GM23338 (cell line): Measurements from ENCODE around the gene ZMYM4. TPM values are rescaled to one million over a fixed set of nuclear protein-coding genes. Genes with fewer than 3 reads are reported as not detected.

Source experiments
- ATAC-seq: fragments of 200-7000 bp; cut with Tn5 transposase; 3 replicates; pipeline ENCODE4 v1.9.1; 2020
- DNase-seq: peaks from one replicate; pipeline ENCODE4 v3.0.0-alpha.2; 2015; ENCODE audit warnings: low spot score
- H2AFZ ChIP-seq: fragments of 200-600 bp; sonication (generic); 2 replicates; pipeline ENCODE4 v1.8.0; 2016; ENCODE audit warnings: antibody characterized with exemption, mild to moderate bottlenecking, moderate library complexity
- H3F3A ChIP-seq: fragments of 200-600 bp; sonication (generic); replicated peaks from 2 replicates; pipeline ENCODE4 v1.8.0; 2017; ENCODE audit warnings: antibody characterized with exemption, mixed run types, low read depth
- H3K27ac ChIP-seq: fragments of 200-600 bp; sonication (generic); 2 replicates; pipeline ENCODE4 v1.6.1; 2016; ENCODE audit warnings: low read depth
- H3K27me3 ChIP-seq: fragments of 200-600 bp; sonication (generic); 2 replicates; pipeline ENCODE4 v1.8.0; 2016; ENCODE audit warnings: mild to moderate bottlenecking, mixed run types, moderate library complexity; ENCODE audit not compliant: insufficient read depth
- H3K36me3 ChIP-seq: fragments of 200-600 bp; sonication (generic); 2 replicates; pipeline ENCODE4 v1.8.0; 2016; ENCODE audit warnings: mild to moderate bottlenecking; ENCODE audit not compliant: insufficient read depth
- H3K4me1 ChIP-seq: fragments of 200-600 bp; sonication (generic); 2 replicates; pipeline ENCODE4 v1.8.0; 2016; ENCODE audit warnings: mild to moderate bottlenecking, moderate library complexity; ENCODE audit not compliant: insufficient read depth
- H3K4me2 ChIP-seq: fragments of 200-600 bp; sonication (generic); 2 replicates; pipeline ENCODE4 v1.7.1; 2017; ENCODE audit warnings: mixed run types
- H3K4me3 ChIP-seq: fragments of 200-600 bp; sonication (generic); 2 replicates; pipeline ENCODE4 v1.6.1; 2016; ENCODE audit warnings: mixed run types
- H3K79me2 ChIP-seq: fragments of 200-600 bp; sonication (generic); replicated peaks from 2 replicates; pipeline ENCODE4 v1.8.0; 2017; ENCODE audit warnings: mild to moderate bottlenecking; ENCODE audit not compliant: insufficient read depth
- H3K9me2 ChIP-seq: fragments of 200-600 bp; sonication (generic); 2 replicates; pipeline ENCODE4 v1.8.0; 2017; ENCODE audit not compliant: insufficient read depth
- H4K20me1 ChIP-seq: fragments of 200-600 bp; sonication (generic); replicated peaks from 2 replicates; pipeline ENCODE4 v1.8.0; 2017; ENCODE audit warnings: mild to moderate bottlenecking; ENCODE audit not compliant: insufficient read depth
- H3K27ac Mint-ChIP-seq: 2 replicates; pipeline ENCODE4 v1.8.0; 2020; ENCODE audit warnings: inconsistent platforms, mild to moderate bottlenecking, moderate library complexity, mixed read lengths
- H3K27me3 Mint-ChIP-seq: 3 replicates; pipeline ENCODE4 v1.8.0; 2022; ENCODE audit warnings: low read depth, mild to moderate bottlenecking, moderate library complexity, mixed read lengths, inconsistent platforms; ENCODE audit not compliant: insufficient read depth, poor library complexity
- H3K36me3 Mint-ChIP-seq: 3 replicates; pipeline ENCODE4 v1.8.0; 2021; ENCODE audit warnings: low read depth, mild to moderate bottlenecking, inconsistent platforms, moderate library complexity, mixed read lengths
- H3K4me1 Mint-ChIP-seq: 3 replicates; pipeline ENCODE4 v1.8.0; 2020; ENCODE audit warnings: mild to moderate bottlenecking, inconsistent platforms, mixed read lengths
- H3K4me3 Mint-ChIP-seq: 3 replicates; pipeline ENCODE4 v1.8.0; 2021; ENCODE audit warnings: moderate library complexity, mild to moderate bottlenecking, inconsistent platforms, mixed read lengths
- H3K9me3 Mint-ChIP-seq: 3 replicates; pipeline ENCODE4 v1.8.0; 2020; ENCODE audit warnings: moderate library complexity, mild to moderate bottlenecking, inconsistent platforms, mixed read lengths
- CREB1 ChIP-seq: fragments of 250-450 bp; sonication (Bioruptor Pico); IDR thresholded peaks from 2 replicates; pipeline ENCODE4 v1.5.0; 2020; ENCODE audit warnings: low read depth, mild to moderate bottlenecking, moderate library complexity
- EZH2phosphoT487 ChIP-seq: fragments of 200-600 bp; sonication (generic); IDR thresholded peaks from one replicate; pipeline ENCODE4 v1.8.1; 2018; ENCODE audit warnings: antibody characterized with exemption; ENCODE audit not compliant: unreplicated experiment
- POLR2AphosphoS5 ChIP-seq: IDR thresholded peaks from 2 replicates; pipeline ENCODE4 v1.6.1; 2016; ENCODE audit warnings: antibody characterized with exemption, low read depth
- STAT1 ChIP-seq: IDR thresholded peaks from one replicate; pipeline ENCODE4 v1.6.1; 2016; ENCODE audit warnings: antibody characterized with exemption; ENCODE audit not compliant: unreplicated experiment
- ZNF331 ChIP-seq: fragments of 250-450 bp; sonication (Bioruptor Pico); IDR thresholded peaks from 2 replicates; pipeline ENCODE4 v1.5.0; 2020; ENCODE audit warnings: low read depth, mild to moderate bottlenecking, moderate library complexity
- polyA plus RNA-seq: library from polyadenylated mRNA; unstranded; fragments of >200 nt; fragmentation: Nextera tagmentation; extraction: Ambion mirVana; gene quantifications from 2 replicates; pipeline ENCODE4 v1.2.1, GENCODE V29; 2016
- total RNA-seq: library from RNA; depleted of rRNA; stranded (reverse); fragments of >200 nt; shearing (Covaris generic); gene quantifications from 2 replicates; pipeline ENCODE4 v1.2.3, GENCODE V29; 2014
- TF ChIP-seq, protein P1 (sequence below): IDR thresholded peaks from 2 replicates; pipeline ENCODE4 v1.6.1; 2016; ENCODE audit warnings: antibody characterized with exemption
- TF ChIP-seq, protein P2 (sequence below), 2 experiments: fragments of 200-600 bp in 1 of 2; sonication (generic) in 1 of 2; conservative IDR thresholded peaks; 2 replicates each; pipeline versions ENCODE4 v1.5.1 to v1.6.1; 2016 to 2017; ENCODE audit warnings: antibody characterized with exemption in 2 of 2, low read depth in 2 of 2, mild to moderate bottlenecking in 2 of 2, moderate library complexity in 1 of 2
- TF ChIP-seq, protein P3 (sequence below): IDR thresholded peaks from one replicate; pipeline ENCODE4 v1.6.1; 2018; ENCODE audit warnings: antibody characterized with exemption; ENCODE audit not compliant: unreplicated experiment

Gene ZMYM4
- total and polyA plus RNA-seq, 2 experiments from 2014 or later: 65.4 to 68.5 TPM

DNA sequence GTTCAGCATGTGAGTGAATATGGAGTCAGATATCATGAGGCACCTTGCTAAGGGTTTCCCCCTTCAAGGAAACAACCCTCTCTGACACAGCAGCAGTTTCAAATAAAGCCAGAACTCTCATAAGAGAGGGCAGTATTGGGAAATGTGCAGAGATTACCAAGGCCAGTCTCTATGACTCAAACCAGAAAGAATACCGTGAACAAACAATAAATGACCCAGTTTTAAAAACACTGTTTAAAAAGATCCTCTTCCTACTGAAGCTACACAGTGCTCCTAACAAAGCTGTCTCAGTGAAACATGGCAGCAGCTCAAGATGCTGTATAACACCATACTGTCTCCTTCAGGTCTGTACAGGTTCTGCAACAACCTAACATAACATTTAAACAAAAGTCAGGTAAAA, 186.1 kb downstream of the ZMYM4 start:
- Histone ChIP-seq H3K27ac (no peak overlapping the region), H3K4me1 (no peaks in the 10 kb centered on the region), H3K27me3 (no peaks in the 10 kb centered on the region), H3K9me2 (no peaks in the 10 kb centered on the region), H2AFZ (no peak overlapping the region), H3K4me3 (no peak overlapping the region), H3K79me2 (no peaks in the 10 kb centered on the region), H4K20me1 (peaks cover 4% of the 10 kb centered on the region), H3K4me2 (no peak overlapping the region), H3K36me3 (peaks cover 21% of the 10 kb centered on the region), H3F3A (no peaks in the 10 kb centered on the region)
- peaks cover 47% of the 10 kb centered on the region for H3K36me3 Mint-ChIP-seq
- no peak overlapping the region for H3K4me3 Mint-ChIP-seq
- DNase-seq (no peak), ATAC-seq (no peak)
- peaks cover 3% of the 10 kb centered on the region for H3K27me3 Mint-ChIP-seq
- H3K27ac Mint-ChIP-seq: no peak overlapping the region
- H3K9me3 Mint-ChIP-seq: no peaks in the 10 kb centered on the region
- TF ChIP-seq, protein P1, sequence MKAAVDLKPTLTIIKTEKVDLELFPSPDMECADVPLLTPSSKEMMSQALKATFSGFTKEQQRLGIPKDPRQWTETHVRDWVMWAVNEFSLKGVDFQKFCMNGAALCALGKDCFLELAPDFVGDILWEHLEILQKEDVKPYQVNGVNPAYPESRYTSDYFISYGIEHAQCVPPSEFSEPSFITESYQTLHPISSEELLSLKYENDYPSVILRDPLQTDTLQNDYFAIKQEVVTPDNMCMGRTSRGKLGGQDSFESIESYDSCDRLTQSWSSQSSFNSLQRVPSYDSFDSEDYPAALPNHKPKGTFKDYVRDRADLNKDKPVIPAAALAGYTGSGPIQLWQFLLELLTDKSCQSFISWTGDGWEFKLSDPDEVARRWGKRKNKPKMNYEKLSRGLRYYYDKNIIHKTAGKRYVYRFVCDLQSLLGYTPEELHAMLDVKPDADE: no peak
- TF ChIP-seq, protein P2, sequence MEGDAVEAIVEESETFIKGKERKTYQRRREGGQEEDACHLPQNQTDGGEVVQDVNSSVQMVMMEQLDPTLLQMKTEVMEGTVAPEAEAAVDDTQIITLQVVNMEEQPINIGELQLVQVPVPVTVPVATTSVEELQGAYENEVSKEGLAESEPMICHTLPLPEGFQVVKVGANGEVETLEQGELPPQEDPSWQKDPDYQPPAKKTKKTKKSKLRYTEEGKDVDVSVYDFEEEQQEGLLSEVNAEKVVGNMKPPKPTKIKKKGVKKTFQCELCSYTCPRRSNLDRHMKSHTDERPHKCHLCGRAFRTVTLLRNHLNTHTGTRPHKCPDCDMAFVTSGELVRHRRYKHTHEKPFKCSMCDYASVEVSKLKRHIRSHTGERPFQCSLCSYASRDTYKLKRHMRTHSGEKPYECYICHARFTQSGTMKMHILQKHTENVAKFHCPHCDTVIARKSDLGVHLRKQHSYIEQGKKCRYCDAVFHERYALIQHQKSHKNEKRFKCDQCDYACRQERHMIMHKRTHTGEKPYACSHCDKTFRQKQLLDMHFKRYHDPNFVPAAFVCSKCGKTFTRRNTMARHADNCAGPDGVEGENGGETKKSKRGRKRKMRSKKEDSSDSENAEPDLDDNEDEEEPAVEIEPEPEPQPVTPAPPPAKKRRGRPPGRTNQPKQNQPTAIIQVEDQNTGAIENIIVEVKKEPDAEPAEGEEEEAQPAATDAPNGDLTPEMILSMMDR (conservative IDR thresholded peaks at IDR 0.05; ENCODE audit: low read depth in 2 of 2): peak in 1 of 2 experiments; percentile 4; a peak in 1 of 4 replicates
- no peaks in the 10 kb centered on the region for H3K4me1 Mint-ChIP-seq

DNA sequence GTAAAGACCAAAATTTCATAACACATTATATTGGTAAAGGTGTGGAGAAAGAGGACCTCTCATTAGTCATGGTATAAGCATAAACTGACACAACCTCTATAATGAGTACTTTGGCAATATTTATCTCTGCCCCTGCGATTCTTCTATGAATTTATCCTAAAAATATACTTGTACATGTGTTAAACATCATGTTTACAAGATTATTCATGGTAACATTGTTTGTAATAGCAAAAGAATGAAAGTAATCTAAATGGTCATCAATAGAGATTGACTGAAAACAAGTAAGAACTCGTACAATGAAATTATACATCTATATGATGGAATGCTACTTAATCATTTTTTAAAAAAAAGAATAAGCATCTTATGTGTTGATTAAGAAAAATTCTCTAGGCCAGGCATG, 192.3 kb downstream of the ZMYM4 start:
- Mint-ChIP-seq H3K36me3 (peaks cover 52% of the 10 kb centered on the region), H3K9me3 (peaks cover 24% of the 10 kb centered on the region), H3K27me3 (peaks cover 1% of the 10 kb centered on the region), H3K4me3 (no peak overlapping the region), H3K4me1 (no peaks in the 10 kb centered on the region), H3K27ac (no peak overlapping the region)
- Histone ChIP-seq H3K27me3 (no peaks in the 10 kb centered on the region), H3K9me2 (no peaks in the 10 kb centered on the region; the same call in 1 of the 2 replicates), H3K4me2 (no peak overlapping the region), H3K27ac (no peak overlapping the region), H4K20me1 (no peaks in the 10 kb centered on the region; the same call in none of the 2 replicates), H3K4me3 (no peak overlapping the region), H3K79me2 (no peaks in the 10 kb centered on the region), H3K4me1 (no peaks in the 10 kb centered on the region), H3F3A (no peaks in the 10 kb centered on the region), H3K36me3 (peaks cover 19% of the 10 kb centered on the region), H2AFZ (no peak overlapping the region)
- DNase-seq (no peak), ATAC-seq (no peak)
- no peak for TF ChIP-seq CREB1 (CRISPR knock-in tag)
- no peak for TF ChIP-seq EZH2phosphoT487
- no peak for TF ChIP-seq POLR2AphosphoS5
- no peak for TF ChIP-seq ZNF331 (CRISPR knock-in tag)
- TF ChIP-seq, protein P3, sequence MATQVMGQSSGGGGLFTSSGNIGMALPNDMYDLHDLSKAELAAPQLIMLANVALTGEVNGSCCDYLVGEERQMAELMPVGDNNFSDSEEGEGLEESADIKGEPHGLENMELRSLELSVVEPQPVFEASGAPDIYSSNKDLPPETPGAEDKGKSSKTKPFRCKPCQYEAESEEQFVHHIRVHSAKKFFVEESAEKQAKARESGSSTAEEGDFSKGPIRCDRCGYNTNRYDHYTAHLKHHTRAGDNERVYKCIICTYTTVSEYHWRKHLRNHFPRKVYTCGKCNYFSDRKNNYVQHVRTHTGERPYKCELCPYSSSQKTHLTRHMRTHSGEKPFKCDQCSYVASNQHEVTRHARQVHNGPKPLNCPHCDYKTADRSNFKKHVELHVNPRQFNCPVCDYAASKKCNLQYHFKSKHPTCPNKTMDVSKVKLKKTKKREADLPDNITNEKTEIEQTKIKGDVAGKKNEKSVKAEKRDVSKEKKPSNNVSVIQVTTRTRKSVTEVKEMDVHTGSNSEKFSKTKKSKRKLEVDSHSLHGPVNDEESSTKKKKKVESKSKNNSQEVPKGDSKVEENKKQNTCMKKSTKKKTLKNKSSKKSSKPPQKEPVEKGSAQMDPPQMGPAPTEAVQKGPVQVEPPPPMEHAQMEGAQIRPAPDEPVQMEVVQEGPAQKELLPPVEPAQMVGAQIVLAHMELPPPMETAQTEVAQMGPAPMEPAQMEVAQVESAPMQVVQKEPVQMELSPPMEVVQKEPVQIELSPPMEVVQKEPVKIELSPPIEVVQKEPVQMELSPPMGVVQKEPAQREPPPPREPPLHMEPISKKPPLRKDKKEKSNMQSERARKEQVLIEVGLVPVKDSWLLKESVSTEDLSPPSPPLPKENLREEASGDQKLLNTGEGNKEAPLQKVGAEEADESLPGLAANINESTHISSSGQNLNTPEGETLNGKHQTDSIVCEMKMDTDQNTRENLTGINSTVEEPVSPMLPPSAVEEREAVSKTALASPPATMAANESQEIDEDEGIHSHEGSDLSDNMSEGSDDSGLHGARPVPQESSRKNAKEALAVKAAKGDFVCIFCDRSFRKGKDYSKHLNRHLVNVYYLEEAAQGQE: no peak
- TF ChIP-seq, protein P1: no peak
- TF ChIP-seq STAT1: no peak
